ENCODE data around the gene ZNF622.

The ZNF622 gene

DNA sequence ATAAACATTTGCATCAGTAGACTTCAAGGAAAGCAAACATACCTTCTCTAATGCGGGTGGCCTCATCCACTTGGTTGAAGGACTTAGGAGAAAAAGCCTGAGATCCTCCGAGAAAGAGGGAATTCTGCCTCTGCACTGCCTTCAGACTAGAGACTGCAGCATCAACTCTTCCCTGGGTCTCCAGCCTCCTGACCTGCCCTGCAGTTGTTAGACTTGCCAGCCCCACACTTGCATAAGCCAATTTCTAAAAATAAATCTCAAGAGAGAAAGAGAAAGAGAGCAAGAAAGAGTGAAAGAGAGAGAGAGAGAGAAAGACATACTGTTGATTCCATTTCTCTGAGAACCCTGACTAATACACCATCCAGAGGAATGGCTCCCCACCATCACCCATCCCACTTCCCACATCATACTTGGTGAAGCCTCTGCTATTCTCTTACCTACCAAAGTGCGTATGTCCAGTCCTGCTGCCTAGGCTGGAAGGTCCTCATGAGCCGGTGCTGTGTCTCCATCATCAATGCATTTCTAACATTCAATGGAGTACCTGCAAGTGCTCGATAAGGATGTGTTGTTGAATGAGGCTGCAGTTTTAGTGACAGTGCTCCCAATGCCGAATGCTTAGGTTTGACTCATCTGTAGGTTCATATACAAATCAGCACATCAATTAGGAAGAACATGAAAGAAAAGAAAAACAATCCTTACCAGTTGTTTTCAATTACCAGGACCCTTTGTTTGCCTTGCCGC lies 35.1 kb downstream of the ZNF622 start (continued):
- TF ChIP-seq BCL11B (tag by site-specific recombination; IDR thresholded peaks at IDR 0.05; ENCODE audit: low read depth) = no peak
- TF ChIP-seq, protein P1, sequence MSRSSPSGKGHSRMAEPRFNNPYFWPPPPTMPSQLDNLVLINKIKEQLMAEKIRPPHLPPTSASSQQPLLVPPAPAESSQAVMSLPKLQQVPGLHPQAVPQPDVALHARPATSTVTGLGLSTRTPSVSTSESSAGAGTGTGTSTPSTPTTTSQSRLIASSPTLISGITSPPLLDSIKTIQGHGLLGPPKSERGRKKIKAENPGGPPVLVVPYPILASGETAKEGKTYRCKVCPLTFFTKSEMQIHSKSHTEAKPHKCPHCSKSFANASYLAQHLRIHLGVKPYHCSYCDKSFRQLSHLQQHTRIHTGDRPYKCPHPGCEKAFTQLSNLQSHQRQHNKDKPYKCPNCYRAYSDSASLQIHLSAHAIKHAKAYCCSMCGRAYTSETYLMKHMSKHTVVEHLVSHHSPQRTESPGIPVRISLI (tag by site-specific recombination; IDR thresholded peaks at IDR 0.05) = no peak
- TF ChIP-seq ZNF747 (tag by site-specific recombination; IDR thresholded peaks at IDR 0.05) = no peak
- no peak for TF ChIP-seq ZNF621 (tag by site-specific recombination; IDR thresholded peaks at IDR 0.05)

DNA sequence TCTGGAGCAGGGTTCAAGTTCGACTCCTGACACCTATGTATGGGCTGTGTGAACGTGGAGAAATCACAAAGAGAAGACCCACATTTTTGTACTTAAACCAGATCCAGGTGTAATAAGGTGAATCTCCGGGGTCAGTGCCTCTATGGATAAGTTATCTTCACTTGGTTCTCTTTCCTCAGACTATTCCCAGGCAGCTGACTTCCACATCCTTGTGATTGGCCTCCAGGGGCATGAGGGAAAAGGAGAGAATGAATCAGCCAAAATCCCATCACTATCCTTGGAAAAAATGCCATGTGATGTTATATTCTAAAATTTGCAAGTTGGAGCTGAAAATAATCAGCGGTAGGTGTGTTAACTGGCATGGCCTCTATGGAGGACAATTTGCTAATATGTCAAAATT lies 37.2 kb downstream of the ZNF622 start:
- no peak overlapping the region for H3K27ac ChIP-seq (ENCODE audit: extremely low read depth, low read depth, low read length)
- CTCF ChIA-PET = interaction anchor here (1.1 to 1.4 kb wide), 2 partner anchors 27 to 39 kb away, joined by 3 to 4 read pairs; no protein-coding TSS in a partner anchor
- no peaks in the 10 kb centered on the region for H3K36me3 ChIP-seq (ENCODE audit: control insufficient read depth in 2 of 2, insufficient read depth in 1 of 2, low read length in 2 of 2)
- TF ChIP-seq ZNF335 (tag by site-specific recombination; conservative IDR thresholded peaks at IDR 0.05) (no peak), ZNF843 (tag by site-specific recombination; IDR thresholded peaks at IDR 0.05) (no peak), ZFP37 (tag by site-specific recombination; IDR thresholded peaks at IDR 0.05) (no peak), ZBTB1 (tag by site-specific recombination; IDR thresholded peaks at IDR 0.05) (no peak), ZNF777 (tag by site-specific recombination; IDR thresholded peaks at IDR 0.05; ENCODE audit: borderline replicate concordance) (no peak), HOXA7 (CRISPR knock-in tag; IDR thresholded peaks at IDR 0.05; ENCODE audit: borderline replicate concordance) (no peak), ZNF248 (tag by site-specific recombination; IDR thresholded peaks at IDR 0.05) (no peak), TCF7L2 (IDR thresholded peaks at IDR 0.05; ENCODE audit: borderline replicate concordance, low read depth, low read length) (no peak), ZNF596 (tag by site-specific recombination; IDR thresholded peaks at IDR 0.05) (no peak), ZNF626 (tag by site-specific recombination; IDR thresholded peaks at IDR 0.05) (no peak), ZNF350 (tag by site-specific recombination; IDR thresholded peaks at IDR 0.05) (no peak), ZNF211 (tag by site-specific recombination; IDR thresholded peaks at IDR 0.05; ENCODE audit: low read depth) (no peak), ZNF571 (tag by site-specific recombination; IDR thresholded peaks at IDR 0.05) (no peak), ZNF837 (tag by site-specific recombination; IDR thresholded peaks at IDR 0.05) (no peak)
- TF ChIP-seq, protein P2, sequence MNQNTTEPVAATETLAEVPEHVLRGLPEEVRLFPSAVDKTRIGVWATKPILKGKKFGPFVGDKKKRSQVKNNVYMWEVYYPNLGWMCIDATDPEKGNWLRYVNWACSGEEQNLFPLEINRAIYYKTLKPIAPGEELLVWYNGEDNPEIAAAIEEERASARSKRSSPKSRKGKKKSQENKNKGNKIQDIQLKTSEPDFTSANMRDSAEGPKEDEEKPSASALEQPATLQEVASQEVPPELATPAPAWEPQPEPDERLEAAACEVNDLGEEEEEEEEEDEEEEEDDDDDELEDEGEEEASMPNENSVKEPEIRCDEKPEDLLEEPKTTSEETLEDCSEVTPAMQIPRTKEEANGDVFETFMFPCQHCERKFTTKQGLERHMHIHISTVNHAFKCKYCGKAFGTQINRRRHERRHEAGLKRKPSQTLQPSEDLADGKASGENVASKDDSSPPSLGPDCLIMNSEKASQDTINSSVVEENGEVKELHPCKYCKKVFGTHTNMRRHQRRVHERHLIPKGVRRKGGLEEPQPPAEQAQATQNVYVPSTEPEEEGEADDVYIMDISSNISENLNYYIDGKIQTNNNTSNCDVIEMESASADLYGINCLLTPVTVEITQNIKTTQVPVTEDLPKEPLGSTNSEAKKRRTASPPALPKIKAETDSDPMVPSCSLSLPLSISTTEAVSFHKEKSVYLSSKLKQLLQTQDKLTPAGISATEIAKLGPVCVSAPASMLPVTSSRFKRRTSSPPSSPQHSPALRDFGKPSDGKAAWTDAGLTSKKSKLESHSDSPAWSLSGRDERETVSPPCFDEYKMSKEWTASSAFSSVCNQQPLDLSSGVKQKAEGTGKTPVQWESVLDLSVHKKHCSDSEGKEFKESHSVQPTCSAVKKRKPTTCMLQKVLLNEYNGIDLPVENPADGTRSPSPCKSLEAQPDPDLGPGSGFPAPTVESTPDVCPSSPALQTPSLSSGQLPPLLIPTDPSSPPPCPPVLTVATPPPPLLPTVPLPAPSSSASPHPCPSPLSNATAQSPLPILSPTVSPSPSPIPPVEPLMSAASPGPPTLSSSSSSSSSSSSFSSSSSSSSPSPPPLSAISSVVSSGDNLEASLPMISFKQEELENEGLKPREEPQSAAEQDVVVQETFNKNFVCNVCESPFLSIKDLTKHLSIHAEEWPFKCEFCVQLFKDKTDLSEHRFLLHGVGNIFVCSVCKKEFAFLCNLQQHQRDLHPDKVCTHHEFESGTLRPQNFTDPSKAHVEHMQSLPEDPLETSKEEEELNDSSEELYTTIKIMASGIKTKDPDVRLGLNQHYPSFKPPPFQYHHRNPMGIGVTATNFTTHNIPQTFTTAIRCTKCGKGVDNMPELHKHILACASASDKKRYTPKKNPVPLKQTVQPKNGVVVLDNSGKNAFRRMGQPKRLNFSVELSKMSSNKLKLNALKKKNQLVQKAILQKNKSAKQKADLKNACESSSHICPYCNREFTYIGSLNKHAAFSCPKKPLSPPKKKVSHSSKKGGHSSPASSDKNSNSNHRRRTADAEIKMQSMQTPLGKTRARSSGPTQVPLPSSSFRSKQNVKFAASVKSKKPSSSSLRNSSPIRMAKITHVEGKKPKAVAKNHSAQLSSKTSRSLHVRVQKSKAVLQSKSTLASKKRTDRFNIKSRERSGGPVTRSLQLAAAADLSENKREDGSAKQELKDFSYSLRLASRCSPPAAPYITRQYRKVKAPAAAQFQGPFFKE (tag by site-specific recombination; IDR thresholded peaks at IDR 0.05; ENCODE audit: borderline replicate concordance) = no peak
- no peaks in the 10 kb centered on the region for H3K4me1 ChIP-seq (ENCODE audit: control insufficient read depth, insufficient read depth, low read length)
- POLR2A ChIA-PET = no interaction called here
- H3K4me3 ChIP-seq (ENCODE audit: low read depth, low read length) = no peak overlapping the region
- no peaks in the 10 kb centered on the region for H3K9me3 ChIP-seq (ENCODE audit: control insufficient read depth, insufficient read depth, low read depth, low read length)

Data from HEK293 (cell line).